ENCODE data around the gene RPS19BP1.

Gene RPS19BP1

DNA sequence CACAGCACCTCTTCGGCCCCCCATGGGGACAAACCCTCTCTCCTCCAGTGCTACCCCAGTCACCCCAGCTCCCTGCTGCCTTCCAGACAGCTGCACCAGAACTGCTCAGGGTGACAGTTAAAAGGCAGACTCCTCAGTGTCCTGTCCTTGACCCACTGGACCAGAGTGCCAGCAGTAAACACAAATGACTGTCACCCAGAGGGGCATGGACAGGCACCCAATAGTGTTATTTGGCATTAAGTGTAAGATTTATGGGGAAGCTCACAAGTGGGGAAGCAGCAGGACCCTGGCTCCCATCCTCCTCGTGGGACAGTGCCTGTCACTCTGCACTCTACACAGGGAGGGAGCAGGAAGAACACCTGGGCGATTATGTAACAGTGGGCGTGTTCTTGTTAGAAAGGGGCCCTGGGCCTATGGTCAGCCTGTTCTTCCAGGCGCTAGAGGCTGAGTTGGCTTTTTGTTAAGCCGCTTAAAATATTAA is 5.0 kb downstream of the RPS19BP1 start:
- Histone ChIP-seq H3K27ac (ENCODE audit: low read depth, low read length) (peak overlapping the region; percentile 99), H3K4me2 (ENCODE audit: low read length) (peak overlapping the region; percentile 98), H3K4me1 (ENCODE audit: control insufficient read depth, low read length) (peaks cover 89% of the 10 kb centered on the region), H3K9me3 (ENCODE audit: control insufficient read depth, insufficient read depth, low read length) (no peaks in the 10 kb centered on the region), H3F3A (ENCODE audit: control insufficient read depth, insufficient read depth) (peaks cover 66% of the 10 kb centered on the region), H3K36me3 (ENCODE audit: control insufficient read depth, low read length) (peaks cover 89% of the 10 kb centered on the region), H4K20me1 (ENCODE audit: control insufficient read depth, insufficient read depth, low read depth, low read length) (0 out of 2 replicates have a peak, but pooled peaks cover 4% of the 10 kb centered on the region), H3K4me3 (ENCODE audit: low read length) (peak overlapping the region; percentile 90), H3K27me3 (ENCODE audit: control insufficient read depth, low read length) (no peaks in the 10 kb centered on the region), H3K9me2 (replicated peaks; ENCODE audit: control insufficient read depth, low read length) (no peaks in the 10 kb centered on the region), H3K79me2 (ENCODE audit: control insufficient read depth, low read length) (peaks cover 74% of the 10 kb centered on the region)
- TF ChIP-seq EZH2phosphoT487 (IDR thresholded peaks at IDR 0.05; ENCODE audit: borderline replicate concordance, low read length): no peak
- TF ChIP-seq, protein P1, sequence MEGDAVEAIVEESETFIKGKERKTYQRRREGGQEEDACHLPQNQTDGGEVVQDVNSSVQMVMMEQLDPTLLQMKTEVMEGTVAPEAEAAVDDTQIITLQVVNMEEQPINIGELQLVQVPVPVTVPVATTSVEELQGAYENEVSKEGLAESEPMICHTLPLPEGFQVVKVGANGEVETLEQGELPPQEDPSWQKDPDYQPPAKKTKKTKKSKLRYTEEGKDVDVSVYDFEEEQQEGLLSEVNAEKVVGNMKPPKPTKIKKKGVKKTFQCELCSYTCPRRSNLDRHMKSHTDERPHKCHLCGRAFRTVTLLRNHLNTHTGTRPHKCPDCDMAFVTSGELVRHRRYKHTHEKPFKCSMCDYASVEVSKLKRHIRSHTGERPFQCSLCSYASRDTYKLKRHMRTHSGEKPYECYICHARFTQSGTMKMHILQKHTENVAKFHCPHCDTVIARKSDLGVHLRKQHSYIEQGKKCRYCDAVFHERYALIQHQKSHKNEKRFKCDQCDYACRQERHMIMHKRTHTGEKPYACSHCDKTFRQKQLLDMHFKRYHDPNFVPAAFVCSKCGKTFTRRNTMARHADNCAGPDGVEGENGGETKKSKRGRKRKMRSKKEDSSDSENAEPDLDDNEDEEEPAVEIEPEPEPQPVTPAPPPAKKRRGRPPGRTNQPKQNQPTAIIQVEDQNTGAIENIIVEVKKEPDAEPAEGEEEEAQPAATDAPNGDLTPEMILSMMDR (IDR thresholded peaks at IDR 0.05; ENCODE audit: low read depth, low read length, poor library complexity, severe bottlenecking): no peak

DNA sequence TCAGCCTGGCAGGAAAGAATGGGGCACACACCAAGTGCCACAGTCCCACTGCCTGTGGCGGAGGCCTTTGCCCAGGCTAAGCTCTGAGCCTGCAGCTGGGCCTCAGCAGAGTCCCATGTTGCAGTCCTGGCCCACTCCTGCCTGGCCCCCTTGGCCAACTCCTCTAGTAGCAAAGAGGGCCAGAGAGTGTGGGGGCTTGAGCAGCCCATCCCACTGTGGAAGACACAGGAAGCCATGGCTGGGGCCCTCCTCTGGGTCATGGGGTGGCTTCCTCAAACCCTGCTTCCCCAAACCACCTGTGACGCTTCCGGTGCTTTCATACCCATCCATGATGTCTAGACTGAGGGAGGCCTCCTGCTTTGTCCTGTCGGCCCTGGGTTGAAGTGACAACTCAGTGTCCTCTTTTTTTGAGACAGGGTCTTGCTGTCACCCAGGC is 5.8 kb downstream of the RPS19BP1 start:
- Histone ChIP-seq H3K4me1 (ENCODE audit: control insufficient read depth, low read length) (peaks cover 93% of the 10 kb centered on the region), H3F3A (ENCODE audit: control insufficient read depth, insufficient read depth) (peaks cover 73% of the 10 kb centered on the region), H3K4me2 (ENCODE audit: low read length) (peak overlapping the region; percentile 98), H3K27me3 (ENCODE audit: control insufficient read depth, low read length) (no peaks in the 10 kb centered on the region), H3K79me2 (ENCODE audit: control insufficient read depth, low read length) (peaks cover 74% of the 10 kb centered on the region), H3K27ac (ENCODE audit: low read depth, low read length) (peak overlapping the region; percentile 99), H3K36me3 (ENCODE audit: control insufficient read depth, low read length) (peaks cover 90% of the 10 kb centered on the region), H3K4me3 (ENCODE audit: low read length) (peak overlapping the region; percentile 90), H3K9me2 (replicated peaks; ENCODE audit: control insufficient read depth, low read length) (no peaks in the 10 kb centered on the region), H4K20me1 (ENCODE audit: control insufficient read depth, insufficient read depth, low read depth, low read length) (peaks cover 8% of the 10 kb centered on the region; the same call in 1 of the 2 replicates), H3K9me3 (ENCODE audit: control insufficient read depth, insufficient read depth, low read length) (no peaks in the 10 kb centered on the region)
- TF ChIP-seq, protein P1 (IDR thresholded peaks at IDR 0.05; ENCODE audit: low read depth, low read length, poor library complexity, severe bottlenecking): no peak
- TF ChIP-seq EZH2phosphoT487 (IDR thresholded peaks at IDR 0.05; ENCODE audit: borderline replicate concordance, low read length): no peak

DNA sequence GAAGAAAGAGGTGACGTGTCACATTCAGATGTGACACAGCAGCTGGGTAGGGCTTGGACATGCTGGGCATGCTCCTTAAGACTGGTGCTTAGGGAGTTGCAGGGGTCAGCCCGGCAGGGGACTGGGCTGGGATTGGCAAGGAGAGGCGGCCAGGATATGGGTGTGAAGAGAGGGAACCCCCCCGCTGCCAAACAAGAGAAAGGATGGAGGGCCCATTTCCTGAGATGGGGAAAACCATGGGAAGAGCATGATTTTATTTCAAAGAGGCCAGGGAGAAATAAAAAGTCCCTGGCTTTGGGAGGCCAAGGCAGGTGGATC is 6.9 kb downstream of the RPS19BP1 start:
- Histone ChIP-seq H3K79me2 (ENCODE audit: control insufficient read depth, low read length) (peaks cover 74% of the 10 kb centered on the region), H4K20me1 (ENCODE audit: control insufficient read depth, insufficient read depth, low read depth, low read length) (peaks cover 16% of the 10 kb centered on the region)
- TF ChIP-seq, protein P1 (IDR thresholded peaks at IDR 0.05; ENCODE audit: low read depth, low read length, poor library complexity, severe bottlenecking): no peak
- no peak for TF ChIP-seq EZH2phosphoT487 (IDR thresholded peaks at IDR 0.05; ENCODE audit: borderline replicate concordance, low read length)

More for the DNA sequence above, 6.9 kb downstream of the RPS19BP1 start:
- no peaks in the 10 kb centered on the region for H3K9me2 ChIP-seq (replicated peaks; ENCODE audit: control insufficient read depth, low read length)
- no peaks in the 10 kb centered on the region for H3K9me3 ChIP-seq (ENCODE audit: control insufficient read depth, insufficient read depth, low read length)
- peak overlapping the region; percentile 39 for H3K4me3 ChIP-seq (ENCODE audit: low read length)
- peak overlapping the region; percentile 99 for H3K27ac ChIP-seq (ENCODE audit: low read depth, low read length)
- peaks cover 83% of the 10 kb centered on the region for H3F3A ChIP-seq (ENCODE audit: control insufficient read depth, insufficient read depth)
- H3K27me3 ChIP-seq (ENCODE audit: control insufficient read depth, low read length): no peaks in the 10 kb centered on the region
- H3K36me3 ChIP-seq (ENCODE audit: control insufficient read depth, low read length): peaks cover 90% of the 10 kb centered on the region
- H3K4me2 ChIP-seq (ENCODE audit: low read length): peak overlapping the region; percentile 98
- peaks cover 86% of the 10 kb centered on the region for H3K4me1 ChIP-seq (ENCODE audit: control insufficient read depth, low read length)

Measured in DOHH2 (cell line).